ENCODE data around the gene SRSF10.
"Not testable (repeated sequence)": the region's sequence is repeated elsewhere in the genome, so short reads cannot be mapped to it uniquely, and the experiment has no call there.

The SRSF10 gene

GRCh38 chr1:23996700-23997229 lies 16.6 kb upstream of the SRSF10 start:
- no peak for DNase-seq

- no peak for DNase-seq
Measured at GRCh38 chr1:23995431-23995837, 15.3 kb upstream of the SRSF10 start.

- DNase-seq = not testable (repeated sequence)
Measured at GRCh38 chr1:23992011-23992410, 11.9 kb upstream of the SRSF10 start.

GRCh38 chr1:23989263-23989662 lies 9.1 kb upstream of the SRSF10 start:
- DNase-seq = no peak

GRCh38 chr1:23987038-23987437 lies 6.9 kb upstream of the SRSF10 start:
- not testable (repeated sequence) for DNase-seq

GRCh38 chr1:23984417-23985186 lies 4.5 kb upstream of the SRSF10 start:
- DNase-seq = peak; percentile 75

- no peak for DNase-seq
Measured at GRCh38 chr1:23980728-23981070, 572 bp upstream of the SRSF10 start.

GRCh38 chr1:23979387-23979880 lies 693 bp downstream of the SRSF10 start:
- no peak for DNase-seq

- no peak for DNase-seq
Measured at GRCh38 chr1:23978805-23979204, 1.3 kb downstream of the SRSF10 start.

GRCh38 chr1:23977854-23978191 lies 2.3 kb downstream of the SRSF10 start:
- no peak for DNase-seq

- no peak for DNase-seq
Measured at GRCh38 chr1:23977187-23977853, 2.8 kb downstream of the SRSF10 start.

GRCh38 chr1:23967871-23968270 lies 12.3 kb downstream of the SRSF10 start:
- DNase-seq = no peak

- DNase-seq = no peak
Measured at GRCh38 chr1:23966973-23967493, 13.1 kb downstream of the SRSF10 start.

- DNase-seq = no peak
Measured at GRCh38 chr1:23964790-23965740, 15.1 kb downstream of the SRSF10 start.

- no peak for DNase-seq
Measured at GRCh38 chr1:23964235-23964668, 15.9 kb downstream of the SRSF10 start.

GRCh38 chr1:23963617-23964234 lies 16.4 kb downstream of the SRSF10 start:
- no peak for DNase-seq

- no peak for DNase-seq
Measured at GRCh38 chr1:23960291-23961020, 19.7 kb downstream of the SRSF10 start.

- DNase-seq = peak; percentile 92
Measured at GRCh38 chr1:23959461-23960290, 20.5 kb downstream of the SRSF10 start, which contains the start of gene PNRC2. PNRC2 (plus strand) TSS chr1:23959828; CDS start chr1:23961458, 1,630 bp downstream.

GRCh38 chr1:23958810-23959460 lies 21.2 kb downstream of the SRSF10 start:
- peak; percentile 83 for DNase-seq
